ENCODE data around the gene DNAAF5.
"Not testable (repeated sequence)": the region's sequence is repeated elsewhere in the genome, so short reads cannot be mapped to it uniquely, and the experiment has no call there.

The DNAAF5 gene

GRCh38 chr7:784971-785370 is 58.5 kb downstream of the DNAAF5 start:
- peaks cover 6% of the 10 kb centered on the region; the same call in 1 of the 2 replicates for H4K20me1 ChIP-seq
- H3K27me3 ChIP-seq = no peaks in the 10 kb centered on the region
- TF ChIP-seq Cebpa-rat (IDR thresholded peaks at IDR 0.05) = no peak
- H3K9ac ChIP-seq = no peak overlapping the region
- no peak overlapping the region for H3K4me2 ChIP-seq
- H3K27ac ChIP-seq = no peak overlapping the region
- no peak overlapping the region for H3K4me3 ChIP-seq
- H3K9me3 ChIP-seq = no peaks in the 10 kb centered on the region
- peaks cover 86% of the 10 kb centered on the region for H3K36me3 ChIP-seq
- no peaks in the 10 kb centered on the region for H3K4me1 ChIP-seq

- peaks cover 6% of the 10 kb centered on the region; the same call in 1 of the 2 replicates for H4K20me1 ChIP-seq
- no peak overlapping the region for H3K9ac ChIP-seq
- H3K27ac ChIP-seq = no peak overlapping the region
- no peak for TF ChIP-seq Cebpa-rat (IDR thresholded peaks at IDR 0.05)
- no peak overlapping the region for H3K4me3 ChIP-seq
- no peak overlapping the region for H3K4me2 ChIP-seq
- no peaks in the 10 kb centered on the region for H3K27me3 ChIP-seq
- no peaks in the 10 kb centered on the region for H3K4me1 ChIP-seq
- H3K9me3 ChIP-seq = no peaks in the 10 kb centered on the region
- H3K36me3 ChIP-seq = peaks cover 84% of the 10 kb centered on the region
Observed at GRCh38 chr7:785416-785815, 58.9 kb downstream of the DNAAF5 start.

GRCh38 chr7:786472-787255 is 60.2 kb downstream of the DNAAF5 start:
- H3K27me3 ChIP-seq = no peaks in the 10 kb centered on the region
- peaks cover 72% of the 10 kb centered on the region for H3K36me3 ChIP-seq
- no peaks in the 10 kb centered on the region for H3K9me3 ChIP-seq
- peaks cover 6% of the 10 kb centered on the region; the same call in 1 of the 2 replicates for H4K20me1 ChIP-seq
- H3K4me1 ChIP-seq = no peaks in the 10 kb centered on the region
- H3K9ac ChIP-seq = no peak overlapping the region
- H3K4me2 ChIP-seq = no peak overlapping the region
- no peak overlapping the region for H3K4me3 ChIP-seq
- H3K27ac ChIP-seq = no peak overlapping the region
- no peak for TF ChIP-seq Cebpa-rat (IDR thresholded peaks at IDR 0.05)

- no peak overlapping the region for H3K4me2 ChIP-seq
- H3K36me3 ChIP-seq = peaks cover 62% of the 10 kb centered on the region
- TF ChIP-seq Cebpa-rat (IDR thresholded peaks at IDR 0.05) = no peak
- H3K9ac ChIP-seq = no peak overlapping the region
- no peaks in the 10 kb centered on the region for H3K9me3 ChIP-seq
- H4K20me1 ChIP-seq = peaks cover 6% of the 10 kb centered on the region; the same call in 1 of the 2 replicates
- H3K27me3 ChIP-seq = no peaks in the 10 kb centered on the region
- no peak overlapping the region for H3K27ac ChIP-seq
- H3K4me1 ChIP-seq = no peaks in the 10 kb centered on the region
- no peak overlapping the region for H3K4me3 ChIP-seq
Observed at GRCh38 chr7:787332-788240, 61.1 kb downstream of the DNAAF5 start.

GRCh38 chr7:791519-791918 is 65.0 kb downstream of the DNAAF5 start:
- Histone ChIP-seq H3K27me3 (no peaks in the 10 kb centered on the region), H3K4me1 (no peaks in the 10 kb centered on the region), H3K9ac (no peak overlapping the region), H3K4me3 (no peak overlapping the region), H3K9me3 (no peaks in the 10 kb centered on the region), H3K4me2 (no peak overlapping the region), H3K27ac (no peak overlapping the region), H4K20me1 (no peaks in the 10 kb centered on the region), H3K36me3 (peaks cover 28% of the 10 kb centered on the region)
- no peak for TF ChIP-seq Cebpa-rat (IDR thresholded peaks at IDR 0.05)

- Histone ChIP-seq H4K20me1 (no peaks in the 10 kb centered on the region), H3K4me3 (no peak overlapping the region), H3K4me2 (no peak overlapping the region), H3K36me3 (peaks cover 14% of the 10 kb centered on the region; the same call in 1 of the 2 replicates), H3K9me3 (peaks cover 4% of the 10 kb centered on the region), H3K27me3 (no peaks in the 10 kb centered on the region), H3K4me1 (no peaks in the 10 kb centered on the region), H3K9ac (no peak overlapping the region), H3K27ac (no peak overlapping the region)
- no peak for TF ChIP-seq Cebpa-rat (IDR thresholded peaks at IDR 0.05)
Observed at GRCh38 chr7:794207-794606, 67.7 kb downstream of the DNAAF5 start.

- no peak overlapping the region for H3K4me3 ChIP-seq
- peaks cover 4% of the 10 kb centered on the region; the same call in 1 of the 2 replicates for H3K4me1 ChIP-seq
- H3K4me2 ChIP-seq = no peak overlapping the region
- TF ChIP-seq Cebpa-rat (IDR thresholded peaks at IDR 0.05) = no peak
- H3K27me3 ChIP-seq = no peaks in the 10 kb centered on the region
- H3K9me3 ChIP-seq = peaks cover 7% of the 10 kb centered on the region
- peaks cover 9% of the 10 kb centered on the region; the same call in 1 of the 2 replicates for H3K36me3 ChIP-seq
- no peak overlapping the region for H3K27ac ChIP-seq
- H4K20me1 ChIP-seq = no peaks in the 10 kb centered on the region
- no peak overlapping the region for H3K9ac ChIP-seq
Observed at GRCh38 chr7:794671-795329, 68.3 kb downstream of the DNAAF5 start.

- H3K9ac ChIP-seq, H3K4me3 ChIP-seq, H3K36me3 ChIP-seq, H4K20me1 ChIP-seq, H3K9me3 ChIP-seq, H3K27me3 ChIP-seq, H3K4me2 ChIP-seq, H3K27ac ChIP-seq: not testable (repeated sequence)
- peaks cover 12% of the 10 kb centered on the region; the same call in 1 of the 2 replicates for H3K4me1 ChIP-seq
Observed at GRCh38 chr7:796434-797169, 70.1 kb downstream of the DNAAF5 start.

- Histone ChIP-seq H3K4me3 (no peak overlapping the region), H3K9me3 (peaks cover 7% of the 10 kb centered on the region), H4K20me1 (no peaks in the 10 kb centered on the region), H3K4me1 (peaks cover 24% of the 10 kb centered on the region), H3K4me2 (no peak overlapping the region), H3K27ac (no peak overlapping the region), H3K27me3 (no peaks in the 10 kb centered on the region), H3K9ac (no peak overlapping the region), H3K36me3 (0 out of 2 replicates have a peak, but pooled peaks cover 4% of the 10 kb centered on the region)
- no peak for TF ChIP-seq Cebpa-rat (IDR thresholded peaks at IDR 0.05)
Observed at GRCh38 chr7:798921-799470, 72.5 kb downstream of the DNAAF5 start.
